NCI-H2196 treated with DMSO at 0.1 percent for 48 hours (cell line): ENCODE results near the gene MAP2K7.
A peak's percentile ranks its signal among the peaks of the same experiment; 100 is the strongest.
"Not testable (repeated sequence)": the region's sequence is repeated elsewhere in the genome, so short reads cannot be mapped to it uniquely, and the experiment has no call there.

ENCODE experiments used
- DNase-seq: peaks from one replicate; lab custom pipeline; 2025; ENCODE audit not compliant: unreplicated experiment; lab: John Stamatoyannopoulos, UW

Gene MAP2K7

GRCh38 chr19:7907122-7907521 lies 3.4 kb downstream of the MAP2K7 start:
- DNase-seq = no peak

- DNase-seq = no peak
These were observed 3.9 kb downstream of the MAP2K7 start for GRCh38 chr19:7907544-7907943.

GRCh38 chr19:7908078-7908699 lies 4.5 kb downstream of the MAP2K7 start:
- DNase-seq = no peak

- no peak for DNase-seq
These were observed 5.2 kb downstream of the MAP2K7 start for GRCh38 chr19:7908742-7909461.

GRCh38 chr19:7909471-7910067 lies 5.9 kb downstream of the MAP2K7 start:
- DNase-seq = no peak

- no peak for DNase-seq
These were observed 6.9 kb downstream of the MAP2K7 start for GRCh38 chr19:7910321-7911161.

GRCh38 chr19:7911508-7912143 lies 7.9 kb downstream of the MAP2K7 start:
- DNase-seq = no peak

- no peak for DNase-seq
These were observed 8.5 kb downstream of the MAP2K7 start for GRCh38 chr19:7912144-7912696.

GRCh38 chr19:7912697-7913564 lies 9.3 kb downstream of the MAP2K7 start:
- DNase-seq = no peak

GRCh38 chr19:7913652-7914051 lies 10.0 kb downstream of the MAP2K7 start:
- no peak for DNase-seq

GRCh38 chr19:7914099-7914498 lies 10.4 kb downstream of the MAP2K7 start:
- DNase-seq = no peak

GRCh38 chr19:7914598-7915045 lies 10.9 kb downstream of the MAP2K7 start, which contains the start of gene TGFBR3L:
TGFBR3L (plus strand) TSS chr19:7914830.
- no peak for DNase-seq

- no peak for DNase-seq
These were observed 11.8 kb downstream of the MAP2K7 start for GRCh38 chr19:7915250-7916102.

- peak; percentile 9 for DNase-seq
These were observed 12.7 kb downstream of the MAP2K7 start for GRCh38 chr19:7916103-7916954.

GRCh38 chr19:7916955-7917266 lies 13.2 kb downstream of the MAP2K7 start:
- no peak for DNase-seq

GRCh38 chr19:7917267-7918061 lies 13.8 kb downstream of the MAP2K7 start:
- DNase-seq = no peak

- DNase-seq = not testable (repeated sequence)
These were observed 14.5 kb downstream of the MAP2K7 start for GRCh38 chr19:7918062-7918614.
